ENCODE measurements around the gene ACTL7B. TPM values are rescaled to one million over a fixed set of nuclear protein-coding genes. Genes with fewer than 3 reads are reported as not detected.
A peak's percentile ranks its signal among the peaks of the same experiment; 100 is the strongest.

Gene ACTL7B
- total and polyA plus RNA-seq, 10 of the 15 experiments (the other 5 are each of a cell fraction or from before 2014, with no cell fraction given): not detected

DNA sequence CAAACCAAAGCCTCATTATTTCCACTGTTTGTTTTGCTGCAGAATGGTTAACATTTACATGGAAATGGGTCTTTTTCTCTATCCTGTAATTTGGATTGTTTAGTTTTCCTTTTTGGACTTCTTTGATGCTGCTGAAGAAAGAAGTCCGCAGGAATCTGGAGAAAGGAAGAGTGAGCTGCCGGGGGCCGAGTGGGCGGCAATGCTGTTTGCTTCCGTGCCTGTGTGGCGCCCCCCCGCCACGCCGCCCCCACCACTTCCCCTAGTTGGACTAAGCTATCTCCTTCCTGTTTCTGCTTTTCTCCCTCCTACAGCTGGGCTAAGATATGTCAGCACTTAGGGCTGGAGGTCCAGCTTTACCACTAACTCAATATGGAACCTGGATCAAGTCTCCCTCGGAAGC is 39.7 kb downstream of the ACTL7B start:
- 0 out of 3 replicates have a peak, but pooled peaks have one; percentile 24 for ATAC-seq

More for the DNA sequence above, 39.7 kb downstream of the ACTL7B start:
- ChIA-PET RAD21 (ENCODE audit: unreplicated experiment) (no interaction called here), CTCF (interaction anchor here (0.6 kb wide), 1 partner anchor 138 kb away, joined by 3 read pairs; no protein-coding TSS in a partner anchor), SMC1A (ENCODE audit: uncharacterized antibody, unreplicated experiment) (no interaction called here), POLR2A (no interaction called here)
- H4K20me1 ChIP-seq (ENCODE audit: control insufficient read depth, insufficient read depth): no peaks in the 10 kb centered on the region
- FAIRE-seq (no peak), DNase-seq (ENCODE audit: low read depth, low spot score) (no peak)
- H3K4me1 ChIP-seq (ENCODE audit: control insufficient read depth, insufficient read depth, low read length): no peaks in the 10 kb centered on the region; the same call in 1 of the 2 replicates
- intact Hi-C loops (cut with micrococcal nuclease; ENCODE audit: unreplicated experiment) (no loop called here), in situ Hi-C loops (cut with MboI) (no loop called here)
- no peaks in the 10 kb centered on the region for H3K36me3 ChIP-seq (ENCODE audit: control insufficient read depth in 2 of 2, insufficient read depth in 2 of 2, low read length in 1 of 2)
- no peak overlapping the region for H3K4me3 ChIP-seq
- peak overlapping the region; percentile 26; the same call in 1 of the 2 replicates for H2AFZ ChIP-seq (ENCODE audit: control insufficient read depth, low read depth, low read length)
- no peak overlapping the region for H3K27ac ChIP-seq (ENCODE audit: control insufficient read depth, insufficient read depth)
- TF ChIP-seq IKZF1 (conservative IDR thresholded peaks at IDR 0.05) (no peak), ZNF24 (IDR thresholded peaks at IDR 0.05) (no peak), KAT2A (conservative IDR thresholded peaks at IDR 0.05; ENCODE audit: control insufficient read depth, low read depth, low read length) (no peak), ZNF622 (IDR thresholded peaks at IDR 0.05) (no peak), NR2C1 (IDR thresholded peaks at IDR 0.05) (no peak), BCL3 (IDR thresholded peaks at IDR 0.05; ENCODE audit: borderline replicate concordance, insufficient read depth, low read depth, low read length, poor library complexity, severe bottlenecking) (no peak), LARP7 (IDR thresholded peaks at IDR 0.05) (no peak), POU2F2 (IDR thresholded peaks at IDR 0.05; ENCODE audit: borderline replicate concordance, low read depth, low read length) (no peak), EGR1 (IDR thresholded peaks at IDR 0.05; ENCODE audit: borderline replicate concordance in 1 of 2, low read depth in 2 of 2, low read length in 2 of 2) (no peak), RAD21 (IDR thresholded peaks at IDR 0.05; ENCODE audit: insufficient read depth, low read depth, low read length) (no peak), IKZF2 (IDR thresholded peaks at IDR 0.05) (no peak), BCLAF1 (IDR thresholded peaks at IDR 0.05) (no peak)
- TF ChIP-seq, protein P1, sequence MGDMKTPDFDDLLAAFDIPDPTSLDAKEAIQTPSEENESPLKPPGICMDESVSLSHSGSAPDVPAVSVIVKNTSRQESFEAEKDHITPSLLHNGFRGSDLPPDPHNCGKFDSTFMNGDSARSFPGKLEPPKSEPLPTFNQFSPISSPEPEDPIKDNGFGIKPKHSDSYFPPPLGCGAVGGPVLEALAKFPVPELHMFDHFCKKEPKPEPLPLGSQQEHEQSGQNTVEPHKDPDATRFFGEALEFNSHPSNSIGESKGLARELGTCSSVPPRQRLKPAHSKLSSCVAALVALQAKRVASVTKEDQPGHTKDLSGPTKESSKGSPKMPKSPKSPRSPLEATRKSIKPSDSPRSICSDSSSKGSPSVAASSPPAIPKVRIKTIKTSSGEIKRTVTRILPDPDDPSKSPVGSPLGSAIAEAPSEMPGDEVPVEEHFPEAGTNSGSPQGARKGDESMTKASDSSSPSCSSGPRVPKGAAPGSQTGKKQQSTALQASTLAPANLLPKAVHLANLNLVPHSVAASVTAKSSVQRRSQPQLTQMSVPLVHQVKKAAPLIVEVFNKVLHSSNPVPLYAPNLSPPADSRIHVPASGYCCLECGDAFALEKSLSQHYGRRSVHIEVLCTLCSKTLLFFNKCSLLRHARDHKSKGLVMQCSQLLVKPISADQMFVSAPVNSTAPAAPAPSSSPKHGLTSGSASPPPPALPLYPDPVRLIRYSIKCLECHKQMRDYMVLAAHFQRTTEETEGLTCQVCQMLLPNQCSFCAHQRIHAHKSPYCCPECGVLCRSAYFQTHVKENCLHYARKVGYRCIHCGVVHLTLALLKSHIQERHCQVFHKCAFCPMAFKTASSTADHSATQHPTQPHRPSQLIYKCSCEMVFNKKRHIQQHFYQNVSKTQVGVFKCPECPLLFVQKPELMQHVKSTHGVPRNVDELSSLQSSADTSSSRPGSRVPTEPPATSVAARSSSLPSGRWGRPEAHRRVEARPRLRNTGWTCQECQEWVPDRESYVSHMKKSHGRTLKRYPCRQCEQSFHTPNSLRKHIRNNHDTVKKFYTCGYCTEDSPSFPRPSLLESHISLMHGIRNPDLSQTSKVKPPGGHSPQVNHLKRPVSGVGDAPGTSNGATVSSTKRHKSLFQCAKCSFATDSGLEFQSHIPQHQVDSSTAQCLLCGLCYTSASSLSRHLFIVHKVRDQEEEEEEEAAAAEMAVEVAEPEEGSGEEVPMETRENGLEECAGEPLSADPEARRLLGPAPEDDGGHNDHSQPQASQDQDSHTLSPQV (IDR thresholded peaks at IDR 0.05): no peak
- TF ChIP-seq, protein P2, sequence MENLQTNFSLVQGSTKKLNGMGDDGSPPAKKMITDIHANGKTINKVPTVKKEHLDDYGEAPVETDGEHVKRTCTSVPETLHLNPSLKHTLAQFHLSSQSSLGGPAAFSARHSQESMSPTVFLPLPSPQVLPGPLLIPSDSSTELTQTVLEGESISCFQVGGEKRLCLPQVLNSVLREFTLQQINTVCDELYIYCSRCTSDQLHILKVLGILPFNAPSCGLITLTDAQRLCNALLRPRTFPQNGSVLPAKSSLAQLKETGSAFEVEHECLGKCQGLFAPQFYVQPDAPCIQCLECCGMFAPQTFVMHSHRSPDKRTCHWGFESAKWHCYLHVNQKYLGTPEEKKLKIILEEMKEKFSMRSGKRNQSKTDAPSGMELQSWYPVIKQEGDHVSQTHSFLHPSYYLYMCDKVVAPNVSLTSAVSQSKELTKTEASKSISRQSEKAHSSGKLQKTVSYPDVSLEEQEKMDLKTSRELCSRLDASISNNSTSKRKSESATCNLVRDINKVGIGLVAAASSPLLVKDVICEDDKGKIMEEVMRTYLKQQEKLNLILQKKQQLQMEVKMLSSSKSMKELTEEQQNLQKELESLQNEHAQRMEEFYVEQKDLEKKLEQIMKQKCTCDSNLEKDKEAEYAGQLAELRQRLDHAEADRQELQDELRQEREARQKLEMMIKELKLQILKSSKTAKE (IDR thresholded peaks at IDR 0.05; ENCODE audit: low read depth, poor library complexity, severe bottlenecking): no peak
- H3K4me2 ChIP-seq (ENCODE audit: control insufficient read depth, insufficient read depth): no peak overlapping the region
- no TSS peak for BruUV-seq (replicated peaks)
- 6% methylated on average over 10 of the region's 10 CpGs for WGBS (ENCODE audit: insufficient coverage, insufficient replicate concordance, low lambda C conversion rate, missing lambda C conversion rate)
- H3K27me3 ChIP-seq (replicated peaks in 1 of 2; ENCODE audit: control insufficient read depth in 2 of 2, insufficient read depth in 2 of 2, low read length in 1 of 2): no peaks in the 10 kb centered on the region
- no peaks in the 10 kb centered on the region for H3K79me2 ChIP-seq (ENCODE audit: control insufficient read depth, insufficient read depth, low read length)
- H3K9me3 ChIP-seq (replicated peaks; ENCODE audit: control insufficient read depth, insufficient read depth, low read length): no peaks in the 10 kb centered on the region
- H3K9ac ChIP-seq (ENCODE audit: control insufficient read depth, insufficient read depth, low read length): no peak overlapping the region
